GM12872 (cell line): ENCODE results near the gene MIEF2.

Experiments used
- CTCF ChIP-seq: IDR thresholded peaks from 3 replicates; pipeline ENCODE4 v1.5.1; 2011; ENCODE audit warnings: low read depth, mild to moderate bottlenecking, low read length, moderate library complexity; ENCODE audit not compliant: insufficient read depth

MIEF2 gene

DNA sequence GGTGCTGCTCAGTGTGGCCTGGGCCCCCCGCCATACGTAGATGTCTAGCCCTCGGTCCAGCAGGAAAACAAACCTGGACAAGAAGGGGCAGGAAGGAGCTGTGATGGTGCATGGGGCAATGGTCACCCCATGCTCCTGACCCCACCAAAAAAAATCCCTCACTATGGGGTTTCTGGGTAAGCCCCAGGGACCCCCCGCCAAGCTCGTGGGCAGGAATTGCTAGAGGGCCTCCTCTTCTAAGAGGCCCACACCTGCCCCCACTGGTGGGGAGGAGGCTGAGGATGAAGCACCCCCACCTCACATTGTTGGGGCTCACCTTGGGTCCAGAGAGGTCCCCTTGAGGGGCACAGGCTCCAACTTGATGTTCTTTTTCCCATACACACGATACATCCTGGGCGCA, 11.7 kb upstream of the MIEF2 start:
- TF ChIP-seq CTCF = no peak

DNA sequence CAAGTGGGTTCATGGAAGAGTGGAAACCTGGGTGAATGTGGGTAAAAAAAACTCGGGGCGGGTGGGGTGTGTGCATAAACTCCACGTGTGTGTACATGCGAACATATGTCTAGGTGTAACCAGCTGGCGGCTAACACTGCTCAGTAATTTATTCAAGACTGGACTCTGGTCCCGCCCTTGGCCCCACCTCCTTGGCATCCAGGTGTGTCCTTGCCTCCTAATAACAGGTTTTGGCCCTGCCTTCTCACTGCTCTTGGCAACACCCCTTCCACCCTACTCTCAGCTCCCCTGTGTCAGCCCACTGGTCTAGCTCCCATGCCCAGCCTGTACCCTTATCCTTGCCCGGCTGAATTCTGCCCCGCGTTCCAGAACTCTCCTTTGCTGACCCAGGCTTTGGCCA, 10.2 kb upstream of the MIEF2 start:
- no peak for TF ChIP-seq CTCF

- no peak for TF ChIP-seq CTCF
These were observed 9.8 kb upstream of the MIEF2 start for GRCh38 chr17:18250708-18251107.

- no peak for TF ChIP-seq CTCF
These were observed 9.3 kb upstream of the MIEF2 start for GRCh38 chr17:18251204-18251603.

DNA sequence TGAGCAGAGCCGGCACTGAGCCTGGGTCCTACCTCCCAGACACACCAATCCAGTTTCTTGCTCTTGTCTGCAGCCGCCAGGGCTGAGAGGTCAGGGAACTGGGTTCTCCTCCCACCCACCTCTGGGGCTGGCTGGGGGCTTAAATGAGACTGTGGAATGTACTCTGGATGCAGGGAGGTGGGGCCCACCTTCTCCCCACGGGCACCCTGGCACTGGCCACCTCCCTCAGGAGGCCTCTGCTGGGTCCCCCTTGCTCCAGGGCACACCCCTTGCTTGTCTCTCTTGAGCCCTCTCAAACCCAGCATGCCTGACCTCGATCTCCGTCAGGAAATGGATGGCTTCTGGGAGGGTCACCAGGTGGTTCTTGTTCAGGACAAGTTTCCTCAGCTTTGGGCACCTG, 8.3 kb upstream of the MIEF2 start:
- no peak for TF ChIP-seq CTCF

- TF ChIP-seq CTCF = no peak
These were observed 7.1 kb upstream of the MIEF2 start for GRCh38 chr17:18253187-18253884.

DNA sequence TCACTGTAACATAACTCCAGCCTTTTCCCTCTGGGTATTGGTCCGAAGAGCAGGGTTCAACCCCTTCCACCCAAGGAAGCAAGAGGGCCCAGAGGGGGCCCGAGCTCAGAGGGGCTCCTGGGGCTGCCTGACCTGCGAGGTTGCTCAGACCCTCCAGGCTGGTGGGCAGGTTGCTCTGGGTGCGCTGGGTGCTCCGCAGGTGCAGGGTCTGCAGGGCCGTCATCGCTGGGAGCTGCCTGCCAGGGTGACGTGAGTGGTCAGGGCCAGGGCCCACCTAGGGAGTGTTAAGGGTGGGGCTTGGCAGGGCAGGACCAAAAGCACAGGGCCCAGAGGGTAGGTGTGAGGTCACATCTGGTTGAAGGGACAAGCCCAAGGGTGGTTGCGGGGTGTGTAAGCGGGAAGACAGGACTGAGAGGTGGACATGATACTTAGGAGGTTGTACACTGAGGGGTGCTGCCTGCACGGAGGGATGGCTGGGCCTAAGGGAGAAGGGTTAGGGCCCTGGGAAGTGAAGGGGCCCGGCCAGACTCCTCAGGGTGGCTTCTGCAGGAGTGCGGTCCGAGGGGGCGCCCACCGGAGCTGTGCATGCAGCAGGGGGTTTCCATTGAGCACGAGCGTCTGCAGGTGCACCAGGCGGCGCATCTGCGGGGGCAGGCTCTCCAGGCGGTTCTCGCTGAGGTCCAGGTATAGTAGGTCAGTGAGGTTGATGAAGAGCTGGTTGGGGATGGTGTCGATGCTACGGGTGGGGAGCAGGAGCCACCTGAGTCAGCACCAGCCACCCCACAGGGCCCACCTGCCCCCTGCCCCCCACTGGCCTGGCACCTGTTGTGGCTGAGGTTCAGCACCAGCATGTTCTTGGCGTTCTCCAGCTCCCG, 6.3 kb upstream of the MIEF2 start:
- no peak for TF ChIP-seq CTCF
